ENCODE data around the gene ECT2. TPM values are rescaled to one million over a fixed set of nuclear protein-coding genes. Genes with fewer than 3 reads are reported as not detected.
"Not testable (repeated sequence)": the region's sequence is repeated elsewhere in the genome, so short reads cannot be mapped to it uniquely, and the experiment has no call there.

Gene ECT2
- total RNA-seq, 2 donors from 2014 or later: 90.3 to 141 TPM

DNA sequence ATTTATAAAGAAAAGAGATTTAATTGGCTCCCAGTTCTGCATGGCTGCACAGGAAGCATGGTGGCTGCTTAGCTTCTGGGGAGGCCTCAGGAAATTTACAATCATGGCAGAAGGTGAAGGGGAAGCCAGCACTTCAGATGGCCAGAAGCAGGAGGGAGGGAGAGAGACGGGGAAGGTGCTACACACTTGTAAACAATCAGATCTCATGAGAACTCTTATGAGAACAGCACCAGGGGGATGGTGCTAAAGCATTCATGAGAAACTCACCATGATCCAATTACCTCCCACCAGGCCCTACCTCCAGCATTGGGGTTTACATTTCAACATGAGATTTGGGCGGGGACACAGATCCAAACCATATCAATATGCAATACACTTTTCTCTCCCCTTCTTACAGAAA lies 73.7 kb downstream of the ECT2 start:
- peaks cover 30% of the 10 kb centered on the region for H3K36me3 Mint-ChIP-seq (ENCODE audit: low read depth)
- no peaks in the 10 kb centered on the region for H3K27me3 ChIP-seq (ENCODE audit: control insufficient read depth, insufficient read depth, low read length, poor library complexity, severe bottlenecking)
- H3K27ac Mint-ChIP-seq: no peak overlapping the region
- TF ChIP-seq CTCF (conservative IDR thresholded peaks at IDR 0.05): no peak
- H3K4me1 ChIP-seq (ENCODE audit: control insufficient read depth, insufficient read depth, low read length): no peaks in the 10 kb centered on the region
- peaks cover 12% of the 10 kb centered on the region for H3K9me3 Mint-ChIP-seq
- peak; percentile 51 for DNase-seq
- H3K27ac ChIP-seq (ENCODE audit: low read depth, low read length): no peak overlapping the region
- peaks cover 30% of the 10 kb centered on the region for H3K9me3 ChIP-seq (ENCODE audit: control insufficient read depth, low read length)
- H3K36me3 ChIP-seq (ENCODE audit: control insufficient read depth, insufficient read depth, low read length): peaks cover 31% of the 10 kb centered on the region
- no peak overlapping the region for H3K9ac ChIP-seq (ENCODE audit: extremely low read depth, low read length, poor library complexity, severe bottlenecking)
- H3K4me1 Mint-ChIP-seq: peaks cover 22% of the 10 kb centered on the region
- WGBS, 2 experiments (ENCODE audit: insufficient coverage in 1 of 2, insufficient read length in 1 of 2): 69 to 100% methylated on average over 1 to 2 of the region's 2 CpGs
- no peaks in the 10 kb centered on the region for H3K27me3 Mint-ChIP-seq (ENCODE audit: insufficient read depth)
- no peak overlapping the region for H3K4me3 Mint-ChIP-seq
- H3K4me3 ChIP-seq (ENCODE audit: low read length): peak overlapping the region; percentile 28

DNA sequence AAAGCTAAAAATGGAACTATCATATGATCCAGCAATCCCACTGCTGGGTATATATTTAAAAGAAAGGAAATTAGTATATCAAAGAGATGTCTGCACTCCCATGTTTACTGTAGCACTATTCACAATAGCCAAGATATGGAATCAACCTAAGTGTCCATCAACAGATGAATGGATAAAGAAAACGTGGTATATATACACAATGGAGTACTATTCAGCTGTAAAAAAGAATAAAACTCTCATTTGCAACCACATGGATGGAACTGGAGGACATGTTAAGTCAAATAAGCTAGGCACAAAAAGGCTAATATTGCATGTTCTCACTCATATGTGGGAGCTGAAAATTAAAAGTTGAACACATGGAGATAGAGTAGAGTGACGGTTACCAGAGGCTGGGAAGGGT lies 76.7 kb downstream of the ECT2 start:
- H3K4me3 ChIP-seq (ENCODE audit: low read length); H3K36me3 ChIP-seq (ENCODE audit: control insufficient read depth, insufficient read depth, low read length); H3K27me3 Mint-ChIP-seq (ENCODE audit: insufficient read depth); H3K4me3 Mint-ChIP-seq; H3K27ac Mint-ChIP-seq; DNase-seq; H3K27me3 ChIP-seq (ENCODE audit: control insufficient read depth, insufficient read depth, low read length, poor library complexity, severe bottlenecking); H3K4me1 ChIP-seq (ENCODE audit: control insufficient read depth, insufficient read depth, low read length); H3K9ac ChIP-seq (ENCODE audit: extremely low read depth, low read length, poor library complexity, severe bottlenecking); H3K27ac ChIP-seq (ENCODE audit: low read depth, low read length): not testable (repeated sequence)
- H3K9me3 Mint-ChIP-seq: peaks cover 12% of the 10 kb centered on the region
- H3K4me1 Mint-ChIP-seq: peaks cover 22% of the 10 kb centered on the region
- 99 to 100% methylated on average over 1 to 2 of the region's 2 CpGs for WGBS, 2 experiments (ENCODE audit: insufficient coverage in 1 of 2, insufficient read length in 1 of 2)
- H3K36me3 Mint-ChIP-seq (ENCODE audit: low read depth): peaks cover 17% of the 10 kb centered on the region
- H3K9me3 ChIP-seq (ENCODE audit: control insufficient read depth, low read length): peaks cover 13% of the 10 kb centered on the region

DNA sequence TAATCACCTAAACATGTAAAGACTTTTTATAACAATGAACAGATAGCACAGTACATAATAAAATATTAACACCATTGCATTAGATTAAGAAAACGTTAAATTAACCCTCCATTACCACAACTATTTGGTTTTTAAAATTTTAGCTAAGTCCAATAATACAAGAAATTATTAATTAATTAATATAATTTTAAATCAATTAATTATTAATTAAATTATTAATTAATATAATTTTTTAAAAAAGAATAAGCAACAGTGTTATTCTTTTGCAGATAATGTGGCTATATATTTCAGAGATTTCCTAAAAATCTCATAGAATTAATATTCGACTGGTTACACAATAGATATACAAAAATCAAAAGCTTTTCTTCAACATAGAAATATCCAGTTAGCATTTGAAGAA lies 82.5 kb downstream of the ECT2 start:
- H3K4me1 Mint-ChIP-seq: no peaks in the 10 kb centered on the region
- WGBS, 2 experiments (ENCODE audit: insufficient coverage in 1 of 2, insufficient read length in 1 of 2): 100% methylated on average over 1 of the region's 2 CpGs; no CpG with 5 or more reads in 1 of the 2 experiments
- Histone ChIP-seq H3K4me1 (ENCODE audit: control insufficient read depth, insufficient read depth, low read length) (no peaks in the 10 kb centered on the region), H3K27ac (ENCODE audit: low read depth, low read length) (no peak overlapping the region), H3K4me3 (ENCODE audit: low read length) (no peak overlapping the region), H3K9ac (ENCODE audit: extremely low read depth, low read length, poor library complexity, severe bottlenecking) (no peak overlapping the region), H3K36me3 (ENCODE audit: control insufficient read depth, insufficient read depth, low read length) (no peaks in the 10 kb centered on the region), H3K27me3 (ENCODE audit: control insufficient read depth, insufficient read depth, low read length, poor library complexity, severe bottlenecking) (no peaks in the 10 kb centered on the region), H3K9me3 (ENCODE audit: control insufficient read depth, low read length) (no peaks in the 10 kb centered on the region)
- H3K36me3 Mint-ChIP-seq (ENCODE audit: low read depth): no peaks in the 10 kb centered on the region
- peaks cover 5% of the 10 kb centered on the region for H3K27me3 Mint-ChIP-seq (ENCODE audit: insufficient read depth)
- no peak overlapping the region for H3K27ac Mint-ChIP-seq
- TF ChIP-seq CTCF (conservative IDR thresholded peaks at IDR 0.05): no peak
- no peak overlapping the region for H3K4me3 Mint-ChIP-seq
- no peaks in the 10 kb centered on the region for H3K9me3 Mint-ChIP-seq
- DNase-seq: no peak

DNA sequence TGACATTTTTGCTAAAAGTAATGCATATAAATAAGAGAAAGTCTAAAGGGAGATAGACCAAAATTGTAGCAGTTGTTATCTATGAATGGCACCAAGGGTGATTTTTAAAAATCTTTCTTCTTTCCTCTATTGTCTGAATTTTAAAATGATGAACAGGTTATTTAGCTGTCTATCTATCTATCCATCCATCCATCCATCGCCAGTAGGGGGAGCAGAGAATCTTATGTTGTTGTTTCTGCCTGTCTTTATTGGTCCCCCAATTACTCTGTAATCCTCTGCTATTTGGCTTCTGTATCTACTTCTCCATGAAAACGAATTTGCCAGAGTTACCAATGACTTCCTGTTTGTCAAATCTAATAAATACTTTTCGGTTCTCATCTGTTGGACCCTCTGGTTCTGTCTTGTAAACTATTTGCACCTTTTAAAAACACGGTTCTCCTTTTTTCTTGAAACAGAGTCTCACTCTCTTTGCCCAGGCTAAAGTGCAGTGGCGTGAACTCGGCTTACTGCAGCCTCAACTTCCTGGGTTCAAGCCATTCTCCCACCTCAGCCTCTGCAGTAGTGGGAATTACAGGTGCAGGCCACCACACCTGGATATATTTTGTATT lies 86.0 kb downstream of the ECT2 start:
- Histone ChIP-seq H3K9me3 (ENCODE audit: control insufficient read depth, low read length) (no peaks in the 10 kb centered on the region), H3K9ac (ENCODE audit: extremely low read depth, low read length, poor library complexity, severe bottlenecking) (no peak overlapping the region), H3K4me1 (ENCODE audit: control insufficient read depth, insufficient read depth, low read length) (no peaks in the 10 kb centered on the region), H3K27me3 (ENCODE audit: control insufficient read depth, insufficient read depth, low read length, poor library complexity, severe bottlenecking) (no peaks in the 10 kb centered on the region), H3K27ac (ENCODE audit: low read depth, low read length) (no peak overlapping the region), H3K36me3 (ENCODE audit: control insufficient read depth, insufficient read depth, low read length) (no peaks in the 10 kb centered on the region), H3K4me3 (ENCODE audit: low read length) (no peak overlapping the region)
- H3K4me1 Mint-ChIP-seq: peaks cover 4% of the 10 kb centered on the region
- peak; percentile 78 for DNase-seq
- no peak overlapping the region for H3K27ac Mint-ChIP-seq
- no peaks in the 10 kb centered on the region for H3K36me3 Mint-ChIP-seq (ENCODE audit: low read depth)
- peaks cover 8% of the 10 kb centered on the region for H3K27me3 Mint-ChIP-seq (ENCODE audit: insufficient read depth)
- TF ChIP-seq CTCF (conservative IDR thresholded peaks at IDR 0.05): peak; percentile 82
- no peak overlapping the region for H3K4me3 Mint-ChIP-seq
- WGBS, 2 experiments (ENCODE audit: insufficient coverage in 1 of 2, insufficient read length in 1 of 2): 47 to 58% methylated on average over 4 to 6 of the region's 6 CpGs
- no peaks in the 10 kb centered on the region for H3K9me3 Mint-ChIP-seq

Data from endodermal cell (in vitro differentiated cells).